ENCODE results near the gene PIP4P1. TPM values are rescaled to one million over a fixed set of nuclear protein-coding genes. Genes with fewer than 3 reads are reported as not detected.
A peak's percentile ranks its signal among the peaks of the same experiment; 100 is the strongest.
"Not testable (repeated sequence)": the region's sequence is repeated elsewhere in the genome, so short reads cannot be mapped to it uniquely, and the experiment has no call there.

PIP4P1 gene
- total and polyA plus RNA-seq, 2 of the 13 experiments (the other 11 are each of a cell fraction or from before 2014, with no cell fraction given) = 33.4 to 47.0 TPM

DNA sequence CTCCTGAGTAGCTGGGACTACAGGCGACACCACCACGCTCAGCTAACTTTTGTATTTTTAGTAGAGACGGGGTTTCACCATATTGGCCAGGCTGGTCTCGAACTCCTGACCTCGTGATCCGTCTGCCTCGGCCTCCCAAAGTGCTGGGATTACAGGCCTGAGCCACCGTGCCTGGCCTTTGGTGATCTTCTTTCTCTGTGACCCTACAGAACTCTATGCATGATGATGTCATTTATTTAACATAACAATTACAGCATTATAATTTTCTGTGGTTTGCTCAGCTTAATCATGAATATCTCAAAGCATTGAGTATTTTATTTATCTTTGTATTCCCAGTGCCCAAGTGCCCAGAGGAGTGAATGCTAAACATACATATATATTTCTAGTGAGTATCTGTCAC is 8.4 kb downstream of the PIP4P1 start:
- DNase-seq (ENCODE audit: low spot score); H2AFZ ChIP-seq (ENCODE audit: low read length); H4K20me1 ChIP-seq (ENCODE audit: insufficient read depth, low read length); ATAC-seq; H3K4me3 ChIP-seq (replicated peaks in 1 of 3; ENCODE audit: insufficient read depth in 1 of 3, low read depth in 2 of 3, low read length in 3 of 3); H3K4me2 ChIP-seq (ENCODE audit: low read depth, low read length); intact Hi-C loops (cut with micrococcal nuclease; ENCODE audit: unreplicated experiment); H3K27me3 ChIP-seq (ENCODE audit: control insufficient read depth in 1 of 2, insufficient read depth in 2 of 2, low read length in 2 of 2); BruUV-seq (replicated peaks); H3K9me3 ChIP-seq (ENCODE audit: low read length); H3K27ac ChIP-seq (ENCODE audit: extremely low read length, insufficient read depth, low read length); H3K9ac ChIP-seq (ENCODE audit: insufficient read depth, low read depth, low read length); CTCF ChIA-PET (ENCODE audit: low intra/inter-chr PET ratio, low total read pairs); FAIRE-seq; TF ChIP-seq ATF7, CREB1 (CRISPR knock-in tag; IDR thresholded peaks at IDR 0.05): not testable (repeated sequence)
- TF ChIP-seq ATF7 (IDR thresholded peaks at IDR 0.05) (peak; percentile 96), CREB1 (IDR thresholded peaks at IDR 0.05) (0 out of 2 replicates have a peak, but pooled peaks have one; percentile 16)
- in situ Hi-C loops (cut with HindIII; ENCODE audit: extremely low pct_ligation_motif_present, low pct_unique_long_range_greater_than_20kb) = loop anchor here (25.0 kb wide), 2 partner anchors 116 to 159 kb away; partner anchors contain the start of genes CCNB1IP1 and PARP2
- peaks cover 30% of the 10 kb centered on the region for H3K79me2 ChIP-seq (ENCODE audit: insufficient read depth, low read length)
- H3K4me1 ChIP-seq (ENCODE audit: insufficient read depth, low read length) = peaks cover 24% of the 10 kb centered on the region
- whole genome bisulfite sequencing (ENCODE audit: low lambda C conversion rate) = 96% methylated on average over 8 of the region's 8 CpGs
- POLR2A ChIA-PET = interaction anchor here (1.0 to 4.0 kb wide), 3 partner anchors 9 to 40 kb away, joined by 3 to 54 read pairs (median 4); partner anchors contain the start of genes PIP4P1 and TEP1
- H3K36me3 ChIP-seq (replicated peaks in 1 of 2; ENCODE audit: control insufficient read depth in 1 of 2, insufficient read depth in 2 of 2, low read length in 2 of 2) = peaks cover 25 to 58% of the 10 kb centered on the region in 2 experiments

DNA sequence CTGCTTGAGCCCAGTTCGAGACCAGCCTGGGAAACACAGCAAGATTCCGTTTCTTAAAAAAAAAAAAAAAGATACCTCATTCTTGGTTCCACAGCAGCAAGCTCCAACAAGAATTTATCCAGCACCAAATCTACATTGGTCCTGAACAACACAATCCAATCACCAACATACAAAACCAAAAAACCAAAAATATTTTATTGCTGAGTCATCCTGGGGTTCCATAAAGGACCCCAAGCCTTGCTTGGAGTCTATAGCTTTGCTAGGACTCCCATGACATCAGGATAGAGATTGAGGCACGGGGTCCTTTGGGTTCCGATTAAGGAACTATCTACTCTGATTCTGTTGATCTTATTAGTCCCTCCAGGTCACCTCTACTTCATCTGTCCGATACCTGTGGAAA is 14.3 kb downstream of the PIP4P1 start:
- no peak for FAIRE-seq
- CTCF ChIA-PET (ENCODE audit: low intra/inter-chr PET ratio, low total read pairs) = no interaction called here

More for the DNA sequence above, 14.3 kb downstream of the PIP4P1 start:
- Histone ChIP-seq H3K4me3 (replicated peaks in 1 of 3; ENCODE audit: insufficient read depth in 1 of 3, low read depth in 2 of 3, low read length in 3 of 3) (no peak overlapping the region), H3K27me3 (ENCODE audit: control insufficient read depth in 1 of 2, insufficient read depth in 2 of 2, low read length in 2 of 2) (no peaks in the 10 kb centered on the region), H3K9ac (ENCODE audit: insufficient read depth, low read depth, low read length) (no peak overlapping the region), H3K4me2 (ENCODE audit: low read depth, low read length) (no peak overlapping the region), H3K9me3 (ENCODE audit: low read length) (no peaks in the 10 kb centered on the region), H3K27ac (ENCODE audit: extremely low read length, insufficient read depth, low read length) (peak overlapping the region; percentile 31), H2AFZ (ENCODE audit: low read length) (no peak overlapping the region), H3K36me3 (replicated peaks in 1 of 2; ENCODE audit: control insufficient read depth in 1 of 2, insufficient read depth in 2 of 2, low read length in 2 of 2) (peaks cover 22 to 61% of the 10 kb centered on the region in 2 experiments), H3K79me2 (ENCODE audit: insufficient read depth, low read length) (no peaks in the 10 kb centered on the region), H3K4me1 (ENCODE audit: insufficient read depth, low read length) (peaks cover 18% of the 10 kb centered on the region), H4K20me1 (ENCODE audit: insufficient read depth, low read length) (no peaks in the 10 kb centered on the region)
- TF ChIP-seq, protein P1, sequence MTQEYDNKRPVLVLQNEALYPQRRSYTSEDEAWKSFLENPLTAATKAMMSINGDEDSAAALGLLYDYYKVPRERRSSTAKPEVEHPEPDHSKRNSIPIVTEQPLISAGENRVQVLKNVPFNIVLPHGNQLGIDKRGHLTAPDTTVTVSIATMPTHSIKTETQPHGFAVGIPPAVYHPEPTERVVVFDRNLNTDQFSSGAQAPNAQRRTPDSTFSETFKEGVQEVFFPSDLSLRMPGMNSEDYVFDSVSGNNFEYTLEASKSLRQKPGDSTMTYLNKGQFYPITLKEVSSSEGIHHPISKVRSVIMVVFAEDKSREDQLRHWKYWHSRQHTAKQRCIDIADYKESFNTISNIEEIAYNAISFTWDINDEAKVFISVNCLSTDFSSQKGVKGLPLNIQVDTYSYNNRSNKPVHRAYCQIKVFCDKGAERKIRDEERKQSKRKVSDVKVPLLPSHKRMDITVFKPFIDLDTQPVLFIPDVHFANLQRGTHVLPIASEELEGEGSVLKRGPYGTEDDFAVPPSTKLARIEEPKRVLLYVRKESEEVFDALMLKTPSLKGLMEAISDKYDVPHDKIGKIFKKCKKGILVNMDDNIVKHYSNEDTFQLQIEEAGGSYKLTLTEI (CRISPR knock-in tag; conservative IDR thresholded peaks at IDR 0.05) = no peak
- TF ChIP-seq MAFK (conservative IDR thresholded peaks at IDR 0.05 in 1 of 2, IDR thresholded peaks at IDR 0.05 in 1 of 2; ENCODE audit: low read length in 2 of 2) (peak; percentile 69 to 76), NFE2L2 (IDR thresholded peaks at IDR 0.05; ENCODE audit: low read length) (peak; percentile 96)
- POLR2A ChIA-PET = interaction anchor here (3.3 kb wide), 1 partner anchor 8 kb away, joined by 18 read pairs; the partner anchor contains the start of genes APEX1 and OSGEP
- in situ Hi-C loops (cut with HindIII; ENCODE audit: extremely low pct_ligation_motif_present, low pct_unique_long_range_greater_than_20kb) = no loop called here
- DNase-seq (ENCODE audit: low spot score) (no peak), ATAC-seq (no peak)
- WGBS (ENCODE audit: low lambda C conversion rate) = over 99% methylated on average over 5 of the region's 5 CpGs
- no TSS peak for BruUV-seq (replicated peaks)
- intact Hi-C loops (cut with micrococcal nuclease; ENCODE audit: unreplicated experiment) = no loop called here
